ENCODE measurements around the gene TOMM34. TPM values are rescaled to one million over a fixed set of nuclear protein-coding genes. Genes with fewer than 3 reads are reported as not detected.

TOMM34 gene
- total and polyA plus RNA-seq, 12 donors, result 17.8 to 178 (median 48.3) TPM

GRCh38 chr20:44959638-44960102 is 527 bp downstream of the TOMM34 start:
- H3K9me3 ChIP-seq (replicated peaks in 1 of 3), result no peaks in the 10 kb centered on the region
- H3K4me3 ChIP-seq, result peak overlapping the region in 2 of 4 donors; percentile 65 to 73
- DNase-seq, result peak in 5 of 7 donors; percentile 34 to 66 (median 40)
- H3K27me3 ChIP-seq, result no peaks in the 10 kb centered on the region
- H3K27ac ChIP-seq, result peak overlapping the region in 4 of 5 donors; percentile 54 to 89 (median 82)
- peaks cover 0 to 15% of the 10 kb centered on the region in 2 donors for H3K36me3 ChIP-seq (replicated peaks in 1 of 2)
- intact Hi-C loops (cut with DNase I), result no loop called here
- TF ChIP-seq POLR2A (IDR thresholded peaks at IDR 0.05) (no peak), CTCF (IDR thresholded peaks at IDR 0.05) (no peak)
- 4 to 6% (median 5%) methylated on average over 13 of the region's 13 CpGs for WGBS, 4 donors
- peaks cover 0 to 22% of the 10 kb centered on the region in 2 donors for H3K4me1 ChIP-seq (replicated peaks in 1 of 2)

- intact Hi-C loops (cut with DNase I), result no loop called here
- 12 to 19% (median 18%) methylated on average over 8 of the region's 8 CpGs for WGBS, 4 donors
- Histone ChIP-seq H3K4me3 (peak overlapping the region in 2 of 4 donors; percentile 65 to 73), H3K4me1 (replicated peaks in 1 of 2) (peaks cover 0 to 22% of the 10 kb centered on the region in 2 donors), H3K36me3 (replicated peaks in 1 of 2) (peaks cover 0 to 20% of the 10 kb centered on the region in 2 donors), H3K27ac (peak overlapping the region in 4 of 5 donors; percentile 54 to 89 (median 82)), H3K27me3 (no peaks in the 10 kb centered on the region), H3K9me3 (replicated peaks in 1 of 3) (no peaks in the 10 kb centered on the region)
- DNase-seq, result peak in 1 of 7 donors; percentile 31
- TF ChIP-seq CTCF (IDR thresholded peaks at IDR 0.05), result no peak
Measured at GRCh38 chr20:44959082-44959637, 1.0 kb downstream of the TOMM34 start.

- TF ChIP-seq POLR2A (IDR thresholded peaks at IDR 0.05) (no peak), CTCF (IDR thresholded peaks at IDR 0.05) (no peak)
- peaks cover 0 to 22% of the 10 kb centered on the region in 2 donors for H3K4me1 ChIP-seq (replicated peaks in 1 of 2)
- intact Hi-C loops (cut with DNase I), result no loop called here
- no peak overlapping the region for H3K27ac ChIP-seq
- H3K27me3 ChIP-seq, result no peaks in the 10 kb centered on the region
- peaks cover 0 to 29% of the 10 kb centered on the region in 2 donors for H3K36me3 ChIP-seq (replicated peaks in 1 of 2)
- peak overlapping the region in 1 of 4 donors; percentile 73 for H3K4me3 ChIP-seq
- H3K9me3 ChIP-seq (replicated peaks in 1 of 3), result no peaks in the 10 kb centered on the region
- WGBS, 4 donors, result 77 to 92% (median 87%) methylated on average over 8 of the region's 8 CpGs
- no peak for DNase-seq
Measured at GRCh38 chr20:44958276-44958675, 1.9 kb downstream of the TOMM34 start.

DNA sequence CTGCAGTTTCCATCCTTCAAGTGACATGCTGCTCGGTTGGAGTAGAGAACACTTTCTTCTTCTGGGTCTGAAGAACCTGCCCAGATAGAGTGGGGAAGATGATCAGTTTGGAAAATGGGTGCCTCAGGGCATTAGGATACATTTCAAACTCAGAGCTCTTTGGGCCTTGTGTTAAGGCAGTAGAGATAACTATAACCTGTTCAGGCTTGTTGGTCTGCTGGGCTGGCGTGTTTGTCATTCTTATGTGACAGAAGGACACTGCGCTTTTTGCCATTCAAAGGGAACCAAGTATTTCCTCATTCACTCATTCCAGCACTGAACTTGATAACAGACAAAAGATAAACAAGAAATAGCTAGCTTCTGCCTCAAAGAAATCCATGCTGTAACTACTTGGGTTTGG is 3.8 kb downstream of the TOMM34 start:
- Histone ChIP-seq H3K9me3 (replicated peaks in 1 of 3) (no peaks in the 10 kb centered on the region), H3K36me3 (replicated peaks in 1 of 2) (peaks cover 0 to 47% of the 10 kb centered on the region in 2 donors), H3K27ac (no peak overlapping the region), H3K4me3 (no peak overlapping the region), H3K4me1 (replicated peaks in 1 of 2) (peaks cover 0 to 22% of the 10 kb centered on the region in 2 donors), H3K27me3 (no peaks in the 10 kb centered on the region)
- intact Hi-C loops (cut with DNase I), result no loop called here
- TF ChIP-seq CTCF (IDR thresholded peaks at IDR 0.05) (no peak), POLR2A (IDR thresholded peaks at IDR 0.05) (no peak)
- WGBS, 4 donors, result 88 to 100% (median 93%) methylated on average over 3 of the region's 3 CpGs
- no peak for DNase-seq
